ENCODE results near the gene CCT6B. TPM values are rescaled to one million over a fixed set of nuclear protein-coding genes. Genes with fewer than 3 reads are reported as not detected.

Gene CCT6B
- total and polyA plus RNA-seq, 2 of the 13 experiments (the other 11 are each of a cell fraction or from before 2014, with no cell fraction given), result 0.41 to 1.4 TPM

- in situ Hi-C loops (cut with HindIII; ENCODE audit: extremely low pct_ligation_motif_present, low pct_unique_long_range_greater_than_20kb), result no loop called here
- POLR2A ChIA-PET, result interaction anchor here (1.2 to 3.2 kb wide), 7 partner anchors 20 to 147 kb away, joined by 3 to 14 read pairs (median 5); partner anchors contain the start of genes CCT6B, RFFL and ZNF830
These were observed 20.4 kb upstream of the CCT6B start for GRCh38 chr17:34981538-34982241.

GRCh38 chr17:34980681-34981537, 19.6 kb upstream of the CCT6B start:
- 3% methylated on average over 7 of the region's 69 CpGs for WGBS (ENCODE audit: low lambda C conversion rate)
- intact Hi-C loops (cut with micrococcal nuclease; ENCODE audit: unreplicated experiment) (loop anchor here (2.0 kb wide), 1 partner anchor 20 kb away; the partner anchor contains the start of genes CCT6B and ZNF830), in situ Hi-C loops (cut with HindIII; ENCODE audit: extremely low pct_ligation_motif_present, low pct_unique_long_range_greater_than_20kb) (no loop called here)
- ATAC-seq (peak; percentile 93), DNase-seq (ENCODE audit: low spot score) (peak; percentile 83), FAIRE-seq (peak; percentile 63)
- Histone ChIP-seq H3K4me3 (replicated peaks in 1 of 3; ENCODE audit: insufficient read depth in 1 of 3, low read depth in 2 of 3, low read length in 3 of 3) (peak overlapping the region; percentile 73 to 87 (median 86)), H3K4me2 (ENCODE audit: low read depth, low read length) (peak overlapping the region; percentile 85), H3K36me3 (replicated peaks in 1 of 2; ENCODE audit: control insufficient read depth in 1 of 2, insufficient read depth in 2 of 2, low read length in 2 of 2) (peaks cover 2 to 18% of the 10 kb centered on the region in 2 experiments; a peak in 4 of 5 replicates), H3K9ac (ENCODE audit: insufficient read depth, low read depth, low read length) (peak overlapping the region; percentile 99), H4K20me1 (ENCODE audit: insufficient read depth, low read length) (no peaks in the 10 kb centered on the region; the same call in 1 of the 2 replicates), H3K79me2 (ENCODE audit: insufficient read depth, low read length) (peaks cover 32% of the 10 kb centered on the region), H3K4me1 (ENCODE audit: insufficient read depth, low read length) (peaks cover 44% of the 10 kb centered on the region), H3K27me3 (ENCODE audit: control insufficient read depth in 1 of 2, insufficient read depth in 2 of 2, low read length in 2 of 2) (no peaks in the 10 kb centered on the region), H3K9me3 (ENCODE audit: low read length) (no peaks in the 10 kb centered on the region), H2AFZ (ENCODE audit: low read length) (no peak overlapping the region), H3K27ac (ENCODE audit: extremely low read length, insufficient read depth, low read length) (peak overlapping the region; percentile 98)
- TSS peak; percentile 67 for BruUV-seq (replicated peaks)
- POLR2A ChIA-PET, result interaction anchor here (1.0 to 3.2 kb wide), 9 partner anchors 17 to 148 kb away, joined by 3 to 14 read pairs (median 5); partner anchors contain the start of genes CCT6B, RFFL and ZNF830
- CTCF ChIA-PET (ENCODE audit: low intra/inter-chr PET ratio, low total read pairs), result no interaction called here
- no peak for TF ChIP-seq MAFF (IDR thresholded peaks at IDR 0.05; ENCODE audit: low read depth, low read length)
- TF ChIP-seq ZMYM2 (CRISPR knock-in tag; IDR thresholded peaks at IDR 0.05), result no peak
- no peak for TF ChIP-seq RFX5 (IDR thresholded peaks at IDR 0.05; ENCODE audit: low read depth, low read length)
- TF ChIP-seq GLMP (CRISPR knock-in tag; IDR thresholded peaks at IDR 0.05; ENCODE audit: borderline replicate concordance), result no peak
- TF ChIP-seq GPBP1L1 (CRISPR knock-in tag; IDR thresholded peaks at IDR 0.05), result no peak
- TF ChIP-seq ZNF235 (CRISPR knock-in tag; IDR thresholded peaks at IDR 0.05; ENCODE audit: borderline replicate concordance), result no peak
- peak; percentile 17; the same call in 1 of the 2 replicates for TF ChIP-seq KDM5A (IDR thresholded peaks at IDR 0.05; ENCODE audit: borderline replicate concordance, low read length)
- no peak for TF ChIP-seq HOMEZ (CRISPR knock-in tag; IDR thresholded peaks at IDR 0.05; ENCODE audit: low read depth)
- TF ChIP-seq KAT8 (CRISPR knock-in tag; IDR thresholded peaks at IDR 0.05), result no peak

More at GRCh38 chr17:34981538-34982241, 20.4 kb upstream of the CCT6B start:
- WGBS (ENCODE audit: low lambda C conversion rate), result 71% methylated on average over 8 of the region's 8 CpGs
- Histone ChIP-seq H3K27ac (ENCODE audit: extremely low read length, insufficient read depth, low read length) (peak overlapping the region; percentile 98), H2AFZ (ENCODE audit: low read length) (no peak overlapping the region), H3K36me3 (replicated peaks in 1 of 2; ENCODE audit: control insufficient read depth in 1 of 2, insufficient read depth in 2 of 2, low read length in 2 of 2) (peaks cover 2 to 22% of the 10 kb centered on the region in 2 experiments; a peak in 4 of 5 replicates), H3K9me3 (ENCODE audit: low read length) (no peaks in the 10 kb centered on the region), H4K20me1 (ENCODE audit: insufficient read depth, low read length) (no peaks in the 10 kb centered on the region; the same call in 1 of the 2 replicates), H3K4me2 (ENCODE audit: low read depth, low read length) (peak overlapping the region; percentile 85), H3K4me1 (ENCODE audit: insufficient read depth, low read length) (peaks cover 44% of the 10 kb centered on the region), H3K79me2 (ENCODE audit: insufficient read depth, low read length) (peaks cover 32% of the 10 kb centered on the region), H3K4me3 (replicated peaks in 1 of 3; ENCODE audit: insufficient read depth in 1 of 3, low read depth in 2 of 3, low read length in 3 of 3) (peak overlapping the region; percentile 73 to 87 (median 86)), H3K27me3 (ENCODE audit: control insufficient read depth in 1 of 2, insufficient read depth in 2 of 2, low read length in 2 of 2) (no peaks in the 10 kb centered on the region), H3K9ac (ENCODE audit: insufficient read depth, low read depth, low read length) (peak overlapping the region; percentile 99)
- TF ChIP-seq ZNF484 (CRISPR knock-in tag; IDR thresholded peaks at IDR 0.05; ENCODE audit: borderline replicate concordance, low read depth) (no peak), STAT5B (CRISPR knock-in tag; IDR thresholded peaks at IDR 0.05) (0 out of 2 replicates have a peak, but pooled peaks have one; percentile 54)
- intact Hi-C loops (cut with micrococcal nuclease; ENCODE audit: unreplicated experiment), result loop anchor here (2.0 kb wide), 1 partner anchor 21 kb away; the partner anchor contains the start of genes CCT6B and ZNF830
- DNase-seq (ENCODE audit: low spot score) (no peak), FAIRE-seq (no peak), ATAC-seq (no peak)
- BruUV-seq (replicated peaks), result no TSS peak
- CTCF ChIA-PET (ENCODE audit: low intra/inter-chr PET ratio, low total read pairs), result no interaction called here
